ENCODE results near the gene SH3TC1. TPM values are rescaled to one million over a fixed set of nuclear protein-coding genes. Genes with fewer than 3 reads are reported as not detected.

The SH3TC1 gene
- 5.0 and 6.5 TPM in 2 replicates for total RNA-seq (2014; rRNA removed)
- polyA plus RNA-seq (2012), result 0.92 TPM

GRCh38 chr4:8198906-8199593, at the start of gene SH3TC1:
Gene SH3TC1, plus strand, starts transcription at chr4:8199290. Its CDS starts 5,905 bp downstream, at chr4:8205195.
- DNase-seq (ENCODE audit: low read depth), result peak; percentile 63

- no peak for DNase-seq (ENCODE audit: low read depth)
Observed at GRCh38 chr4:8149664-8150063, 49.4 kb upstream of the SH3TC1 start.

- DNase-seq (ENCODE audit: low read depth), result no peak
Observed at GRCh38 chr4:8150152-8151090, 48.7 kb upstream of the SH3TC1 start.

GRCh38 chr4:8151165-8151650, 47.9 kb upstream of the SH3TC1 start:
- no peak for DNase-seq (ENCODE audit: low read depth)

GRCh38 chr4:8152090-8152864, 46.8 kb upstream of the SH3TC1 start:
- no peak for DNase-seq (ENCODE audit: low read depth)

- DNase-seq (ENCODE audit: low read depth), result no peak
Observed at GRCh38 chr4:8152865-8153257, 46.2 kb upstream of the SH3TC1 start.

GRCh38 chr4:8153441-8153840, 45.6 kb upstream of the SH3TC1 start:
- DNase-seq (ENCODE audit: low read depth), result no peak

GRCh38 chr4:8155048-8155447, 44.0 kb upstream of the SH3TC1 start:
- no peak for DNase-seq (ENCODE audit: low read depth)

- no peak for DNase-seq (ENCODE audit: low read depth)
Observed at GRCh38 chr4:8155660-8156421, 43.2 kb upstream of the SH3TC1 start.

- peak; percentile 67 for DNase-seq (ENCODE audit: low read depth)
Observed at GRCh38 chr4:8156617-8157016, 42.5 kb upstream of the SH3TC1 start.

GRCh38 chr4:8157496-8157895, 41.6 kb upstream of the SH3TC1 start:
- peak; percentile 26 for DNase-seq (ENCODE audit: low read depth)

- no peak for DNase-seq (ENCODE audit: low read depth)
Observed at GRCh38 chr4:8157944-8158709, 41.0 kb upstream of the SH3TC1 start.

GRCh38 chr4:8158710-8159536, 40.2 kb upstream of the SH3TC1 start, which contains the start of gene ABLIM2:
Gene ABLIM2, minus strand, starts transcription at chr4:8158813. Its CDS starts 124 bp downstream, at chr4:8158689.
- DNase-seq (ENCODE audit: low read depth), result peak; percentile 94

- DNase-seq (ENCODE audit: low read depth), result no peak
Observed at GRCh38 chr4:8159537-8160232, 39.4 kb upstream of the SH3TC1 start.

GRCh38 chr4:8160233-8160560, 38.9 kb upstream of the SH3TC1 start:
- DNase-seq (ENCODE audit: low read depth), result no peak

- no peak for DNase-seq (ENCODE audit: low read depth)
Observed at GRCh38 chr4:8160572-8160971, 38.5 kb upstream of the SH3TC1 start.

GRCh38 chr4:8162625-8163024, 36.5 kb upstream of the SH3TC1 start:
- DNase-seq (ENCODE audit: low read depth), result no peak

GRCh38 chr4:8163026-8163425, 36.1 kb upstream of the SH3TC1 start:
- DNase-seq (ENCODE audit: low read depth), result no peak
